IMR-90 (cell line): Measurements from ENCODE around the gene DBT. TPM values are rescaled to one million over a fixed set of nuclear protein-coding genes. Genes with fewer than 3 reads are reported as not detected.

Source experiments
- ATAC-seq: fragments of 200-7000 bp; cut with Tn5 transposase; 2 replicates; pipeline ENCODE4 v1.9.1; 2020; ENCODE audit warnings: low read depth, mild to moderate bottlenecking, moderate library complexity
- BruUV-seq: library from RNA; stranded (reverse); fragments of 400-500 nt; replicated peaks from 2 replicates; lab custom pipeline; 2021; lab: Mats Ljungman, UMichigan
- CTCF ChIA-PET: fragments of 300-600 bp; formaldehyde crosslinking; extraction: SDS; loops from one replicate; lab custom pipeline; 2021; ENCODE audit warnings: antibody characterized with exemption; lab: Yijun Ruan, JAX
- POLR2A ChIA-PET: fragments of 300-600 bp; sonication (Branson Sonifier 250); formaldehyde crosslinking; loops from one replicate; lab custom pipeline; 2022; ENCODE audit warnings: antibody characterized with exemption; ENCODE audit not compliant: unreplicated experiment; lab: Charles Lee
- DNase-seq: peaks from one replicate; pipeline ENCODE4 v3.0.0; 2013
- H2AFZ ChIP-seq: replicated peaks from 2 replicates; pipeline ENCODE3; 2013; ENCODE audit warnings: low read length, mild to moderate bottlenecking; ENCODE audit not compliant: poor library complexity
- H2AK5ac ChIP-seq: 2 replicates; pipeline ENCODE4 v1.6.1; 2013; ENCODE audit warnings: low read depth, low read length, inconsistent platforms
- H2AK9ac ChIP-seq: replicated peaks from 2 replicates; pipeline ENCODE3; 2013; ENCODE audit warnings: mild to moderate bottlenecking, low read depth, low read length, moderate library complexity; ENCODE audit not compliant: poor library complexity
- H2BK120ac ChIP-seq: 2 replicates; pipeline ENCODE4 v1.6.1; 2013; ENCODE audit warnings: low read depth, low read length, inconsistent platforms
- H2BK15ac ChIP-seq: 3 replicates; pipeline ENCODE4 v1.6.1; 2013; ENCODE audit warnings: low read depth, low read length, inconsistent platforms
- H2BK20ac ChIP-seq: 2 replicates; pipeline ENCODE4 v1.6.1; 2013; ENCODE audit warnings: low read depth, mild to moderate bottlenecking, inconsistent platforms, low read length, moderate library complexity
- H2BK5ac ChIP-seq: 2 replicates; pipeline ENCODE4 v1.6.1; 2013; ENCODE audit warnings: mild to moderate bottlenecking, low read depth, low read length, inconsistent platforms; ENCODE audit not compliant: poor library complexity, severe bottlenecking
- H3K14ac ChIP-seq: replicated peaks from 2 replicates; pipeline ENCODE4 v1.6.1; 2013; ENCODE audit warnings: low read depth, low read length, inconsistent platforms
- H3K18ac ChIP-seq: 2 replicates; pipeline ENCODE4 v1.6.1; 2013; ENCODE audit warnings: low read depth, low read length, control low read depth
- H3K23ac ChIP-seq: 2 replicates; pipeline ENCODE4 v1.6.1; 2013; ENCODE audit warnings: low read depth, low read length, inconsistent platforms
- H3K27ac ChIP-seq: 2 replicates; pipeline ENCODE4 v1.5.1; 2013; ENCODE audit warnings: mild to moderate bottlenecking, control low read depth, low read length; ENCODE audit not compliant: insufficient read depth
- H3K27me3 ChIP-seq: 2 replicates; pipeline ENCODE4 v1.6.1; 2013; ENCODE audit warnings: low read length; ENCODE audit not compliant: control insufficient read depth, insufficient read depth
- H3K36me3 ChIP-seq: 2 replicates; pipeline ENCODE4 v1.6.1; 2013; ENCODE audit warnings: low read length, mixed read lengths; ENCODE audit not compliant: control insufficient read depth, insufficient read depth
- H3K4ac ChIP-seq: 2 replicates; pipeline ENCODE4 v1.6.1; 2013; ENCODE audit warnings: low read depth, low read length, inconsistent platforms
- H3K4me1 ChIP-seq: 2 replicates; pipeline ENCODE4 v1.6.1; 2013; ENCODE audit warnings: low read length, mixed read lengths; ENCODE audit not compliant: control insufficient read depth, insufficient read depth
- H3K4me2 ChIP-seq: 2 replicates; pipeline ENCODE4 v1.6.1; 2013; ENCODE audit warnings: low read depth, mild to moderate bottlenecking, control low read depth, low read length, moderate library complexity
- H3K4me3 ChIP-seq: 2 replicates; pipeline ENCODE4 v1.5.1; 2013; ENCODE audit warnings: low read depth, mild to moderate bottlenecking, control low read depth, low read length, moderate library complexity; ENCODE audit not compliant: insufficient read depth
- H3K56ac ChIP-seq: 2 replicates; pipeline ENCODE4 v1.6.1; 2013; ENCODE audit warnings: low read length, inconsistent platforms; ENCODE audit not compliant: insufficient read depth; ENCODE audit errors: extremely low read depth
- H3K79me1 ChIP-seq, 2 experiments: 2 replicates each; pipeline ENCODE4 v1.6.1; 2013; ENCODE audit warnings: low read length in 2 of 2, inconsistent platforms in 1 of 2, low read depth in 1 of 2
- H3K9ac ChIP-seq: 2 replicates; pipeline ENCODE4 v1.6.1; 2013; ENCODE audit warnings: low read depth, low read length, control low read depth
- H3K9me1 ChIP-seq: 2 replicates; pipeline ENCODE4 v1.6.1; 2013; ENCODE audit warnings: low read length, inconsistent platforms; ENCODE audit not compliant: insufficient read depth
- H3K9me3 ChIP-seq: 2 replicates; pipeline ENCODE4 v1.6.1; 2013; ENCODE audit warnings: low read length; ENCODE audit not compliant: control insufficient read depth, insufficient read depth
- H4K20me1 ChIP-seq: 2 replicates; pipeline ENCODE4 v1.6.1; 2013; ENCODE audit warnings: low read length, inconsistent platforms; ENCODE audit not compliant: insufficient read depth
- H4K5ac ChIP-seq: 2 replicates; pipeline ENCODE4 v1.6.1; 2013; ENCODE audit warnings: mild to moderate bottlenecking, low read depth, low read length, control low read depth
- H4K8ac ChIP-seq, 2 experiments: 2 replicates each; pipeline ENCODE4 v1.6.1; 2013; ENCODE audit warnings: low read depth in 2 of 2, low read length in 2 of 2, control low read depth in 1 of 2, inconsistent platforms in 1 of 2
- H4K91ac ChIP-seq: 2 replicates; pipeline ENCODE4 v1.6.1; 2013; ENCODE audit warnings: low read depth, low read length, inconsistent platforms; ENCODE audit not compliant: insufficient read depth
- BHLHE40 ChIP-seq: fragments of 150-350 bp; IDR thresholded peaks from 2 replicates; pipeline ENCODE4 v1.6.1; 2016; ENCODE audit warnings: mild to moderate bottlenecking, low read depth, low read length
- CEBPB ChIP-seq: IDR thresholded peaks from 2 replicates; pipeline ENCODE4 v1.6.1; 2012; ENCODE audit warnings: low read depth, low read length, improper control_type of control experiment
- CHD1 ChIP-seq: IDR thresholded peaks from 2 replicates; pipeline ENCODE4 v1.6.1; 2012; ENCODE audit warnings: low read depth, low read length, improper control_type of control experiment
- CTCF ChIP-seq: conservative IDR thresholded peaks from 2 replicates; pipeline ENCODE4 v1.5.1; 2012; ENCODE audit warnings: mild to moderate bottlenecking, low read depth, low read length, improper control_type of control experiment
- FOS ChIP-seq: fragments of 150-350 bp; IDR thresholded peaks from 2 replicates; pipeline ENCODE4 v1.6.1; 2016; ENCODE audit warnings: low read depth, low read length
- MAFK ChIP-seq: IDR thresholded peaks from 2 replicates; pipeline ENCODE4 v1.6.1; 2012; ENCODE audit warnings: low read depth, low read length, improper control_type of control experiment
- MAZ ChIP-seq: IDR thresholded peaks from 2 replicates; pipeline ENCODE4 v1.6.1; 2012; ENCODE audit warnings: low read depth, mild to moderate bottlenecking, low read length, improper control_type of control experiment, moderate library complexity, borderline replicate concordance
- MXI1 ChIP-seq: IDR thresholded peaks from 2 replicates; pipeline ENCODE4 v1.6.1; 2012; ENCODE audit warnings: low read depth, mild to moderate bottlenecking, low read length, moderate library complexity, borderline replicate concordance
- NFE2L2 ChIP-seq: fragments of 150-350 bp; IDR thresholded peaks from 2 replicates; pipeline ENCODE4 v1.6.1; 2016; ENCODE audit warnings: low read depth, mild to moderate bottlenecking, low read length
- RAD21 ChIP-seq: IDR thresholded peaks from 2 replicates; pipeline ENCODE4 v1.6.1; 2012; ENCODE audit warnings: low read length, improper control_type of control experiment
- SMC3 ChIP-seq: fragments of 150-350 bp; IDR thresholded peaks from 2 replicates; pipeline ENCODE4 v1.6.1; 2016; ENCODE audit warnings: low read depth, mild to moderate bottlenecking, antibody characterized with exemption, low read length, moderate library complexity
- WGBS, 2 experiments: methylation state at CpG; one replicate each; pipeline versions ENCODE4 v1.1.5 to v1.1.7; 2013; ENCODE audit warnings: missing lambda C conversion rate in 2 of 2; ENCODE audit not compliant: insufficient read length in 1 of 2; ENCODE audit errors: extremely low coverage in 2 of 2; 5-methylcytosine and 5-hydroxymethylcytosine counted together
- dilution Hi-C: fragments of 300-500 bp; cut with HindIII; formaldehyde crosslinking; loops from one replicate; pipeline ENCODE4 v1.14.3; 2018; ENCODE audit warnings: low sequenced_read_pairs; ENCODE audit not compliant: unreplicated experiment
- in situ Hi-C: fragments of 300-500 bp; cut with MboI; formaldehyde crosslinking; loops from 3 replicates; pipeline ENCODE4 v1.14.3; 2019; ENCODE audit warnings: low sequenced_read_pairs, inconsistent platforms, mixed read lengths
- intact Hi-C: fragments of 100-400 bp; cut with micrococcal nuclease; formaldehyde crosslinking; loops from 2 replicates; pipeline ENCODE4 v1.10.0; 2022
- polyA plus RNA-seq, 3 experiments: library from polyadenylated mRNA; depleted of rRNA; stranded (reverse); fragments of >200 nt; gene quantifications; 2 replicates each; pipeline ENCODE4 v1.2.3, GENCODE V29; 2012; ENCODE audit warnings: low replicate concordance in 1 of 3
- total RNA-seq: library from RNA; depleted of rRNA; stranded (reverse); fragments of >200 nt; gene quantifications from 2 replicates; pipeline ENCODE4 v1.2.3, GENCODE V29; 2012
- TF ChIP-seq, protein P1 (sequence below): fragments of 150-350 bp; IDR thresholded peaks from 2 replicates; pipeline ENCODE4 v1.6.1; 2016; ENCODE audit warnings: low read depth, mild to moderate bottlenecking, low read length, moderate library complexity, borderline replicate concordance

The DBT gene
- total and polyA plus RNA-seq, 2 of the 4 experiments (the other 2 are of a cell fraction): 3.4 to 3.8 TPM

DNA sequence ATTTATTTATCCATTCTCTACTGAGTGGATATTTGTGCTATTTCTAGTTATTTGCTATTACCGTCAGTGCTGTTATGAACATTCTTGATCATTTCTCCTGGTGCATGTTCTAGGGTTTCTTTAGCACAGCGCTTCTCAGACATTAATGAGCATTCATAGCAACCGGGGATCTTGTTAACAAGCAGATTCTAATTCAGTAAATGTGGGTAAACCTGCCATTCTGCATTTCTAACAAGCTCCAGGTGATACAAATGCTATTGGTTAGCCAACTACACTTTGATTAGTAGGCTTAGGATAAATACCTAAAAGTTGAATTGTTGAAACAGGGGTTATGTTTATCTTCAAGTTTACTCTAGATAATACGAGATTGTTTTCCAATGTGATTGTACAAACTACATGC lies 3.3 kb upstream of the DBT start:
- H2AFZ ChIP-seq: no peak overlapping the region
- H3K36me3 ChIP-seq: no peaks in the 10 kb centered on the region
- TF ChIP-seq FOS: no peak
- TF ChIP-seq, protein P1, sequence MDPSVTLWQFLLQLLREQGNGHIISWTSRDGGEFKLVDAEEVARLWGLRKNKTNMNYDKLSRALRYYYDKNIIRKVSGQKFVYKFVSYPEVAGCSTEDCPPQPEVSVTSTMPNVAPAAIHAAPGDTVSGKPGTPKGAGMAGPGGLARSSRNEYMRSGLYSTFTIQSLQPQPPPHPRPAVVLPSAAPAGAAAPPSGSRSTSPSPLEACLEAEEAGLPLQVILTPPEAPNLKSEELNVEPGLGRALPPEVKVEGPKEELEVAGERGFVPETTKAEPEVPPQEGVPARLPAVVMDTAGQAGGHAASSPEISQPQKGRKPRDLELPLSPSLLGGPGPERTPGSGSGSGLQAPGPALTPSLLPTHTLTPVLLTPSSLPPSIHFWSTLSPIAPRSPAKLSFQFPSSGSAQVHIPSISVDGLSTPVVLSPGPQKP: no peak
- TF ChIP-seq NFE2L2: no peak
- TF ChIP-seq MAFK: no peak
- TF ChIP-seq BHLHE40: no peak
- no peak for TF ChIP-seq SMC3
- TF ChIP-seq RAD21: no peak
- no peak for TF ChIP-seq CTCF
- TF ChIP-seq MAZ: no peak
- no peak for TF ChIP-seq CHD1
- no peak for TF ChIP-seq MXI1
- no peak for TF ChIP-seq CEBPB
- intact Hi-C loops (no loop called here), dilution Hi-C loops (no loop called here), in situ Hi-C loops (loop anchor here (25.0 kb wide), 2 partner anchors 441 to 634 kb away; partner anchors contain the start of genes EXTL2 and SLC30A7)
- DNase-seq (no peak), ATAC-seq (no peak)
- H2BK15ac ChIP-seq: no peak overlapping the region
- no peaks in the 10 kb centered on the region for H3K27me3 ChIP-seq
- no peak overlapping the region for H4K5ac ChIP-seq
- WGBS, 2 experiments: no CpG with 5 or more reads among the region's 4 CpGs
- no peak overlapping the region for H2BK5ac ChIP-seq
- no peak overlapping the region for H3K56ac ChIP-seq
- H3K27ac ChIP-seq: no peak overlapping the region
- H2AK9ac ChIP-seq: no peak overlapping the region
- no peak overlapping the region for H4K8ac ChIP-seq
- no peak overlapping the region for H4K91ac ChIP-seq
- peaks cover 15 to 16% of the 10 kb centered on the region in 2 experiments for H3K79me1 ChIP-seq
- H3K4ac ChIP-seq: no peak overlapping the region
- no peaks in the 10 kb centered on the region for H3K9me3 ChIP-seq
- no peak overlapping the region for H2BK120ac ChIP-seq
- H3K14ac ChIP-seq: no peak overlapping the region
- ChIA-PET CTCF (no interaction called here), POLR2A (no interaction called here)
- no peak overlapping the region for H3K4me3 ChIP-seq
- no peak overlapping the region for H3K4me2 ChIP-seq
- 0 out of 2 replicates have a peak, but pooled peaks cover 2% of the 10 kb centered on the region for H3K4me1 ChIP-seq
- H3K18ac ChIP-seq: no peak overlapping the region
- no TSS peak for BruUV-seq
- H3K23ac ChIP-seq: no peak overlapping the region
- H3K9me1 ChIP-seq: peaks cover 6% of the 10 kb centered on the region; the same call in 1 of the 2 replicates
- H2BK20ac ChIP-seq: no peak overlapping the region
- H2AK5ac ChIP-seq: no peak overlapping the region
- no peak overlapping the region for H3K9ac ChIP-seq
- H4K20me1 ChIP-seq: no peaks in the 10 kb centered on the region
